HEK293T (cell line): ENCODE measurements around the gene TM9SF4.

Experiments
- ARNT ChIP-seq: fragments of 450-650 bp; IDR thresholded peaks from 2 replicates; pipeline ENCODE4 v1.6.1; 2017; ENCODE audit warnings: mild to moderate bottlenecking
- FOXM1 ChIP-seq: fragments of 450-650 bp; IDR thresholded peaks from 2 replicates; pipeline ENCODE4 v1.6.1; 2017; ENCODE audit warnings: mild to moderate bottlenecking, borderline replicate concordance
- SP1 ChIP-seq: fragments of 450-650 bp; IDR thresholded peaks from 2 replicates; pipeline ENCODE4 v1.6.1; 2017

DNA sequence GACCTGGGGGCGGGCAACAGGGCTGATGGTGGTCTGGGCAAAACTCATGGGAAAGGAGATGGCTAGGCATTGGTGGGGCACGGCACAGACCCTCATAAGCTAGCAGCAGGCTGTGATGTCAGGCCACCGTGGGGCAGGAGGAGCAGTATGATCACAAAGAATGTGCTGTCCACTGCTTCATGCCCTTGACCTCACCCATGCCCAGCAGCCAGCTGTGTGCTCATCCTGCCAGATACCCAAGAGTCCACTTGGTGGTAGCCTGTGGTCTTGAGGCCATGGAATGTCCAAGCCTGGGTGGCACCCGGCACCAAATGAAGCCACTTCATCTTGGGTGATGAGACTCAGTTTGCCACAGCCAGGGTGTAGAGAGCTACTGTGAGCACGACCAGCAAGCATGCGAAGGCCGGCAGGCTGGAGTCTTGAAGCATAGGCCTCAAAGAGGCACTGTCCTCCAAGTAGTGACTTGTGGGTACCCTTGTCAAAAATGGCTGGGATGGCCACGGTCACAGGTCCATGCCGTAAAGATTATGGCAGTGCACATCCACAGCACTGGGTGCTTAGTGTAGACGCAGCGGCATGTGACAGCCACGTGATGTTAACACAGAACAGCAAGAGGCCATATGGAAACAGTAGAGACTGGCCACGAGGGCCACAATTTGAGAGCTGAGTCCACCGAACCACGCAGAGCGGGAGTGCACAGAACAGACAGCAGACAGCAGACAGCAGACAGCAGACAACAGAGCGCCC, 79.0 kb downstream of the TM9SF4 start:
- no peak for TF ChIP-seq SP1
- no peak for TF ChIP-seq FOXM1
- TF ChIP-seq ARNT = no peak
